Stromal cell of bone marrow (primary cell): ENCODE measurements around the gene NOL4L.
"Not testable (repeated sequence)": the region's sequence is repeated elsewhere in the genome, so short reads cannot be mapped to it uniquely, and the experiment has no call there.

Experiments used
- DNase-seq: peaks from one replicate; pipeline ENCODE4 v3.0.0-alpha.2; 2012; ENCODE audit warnings: low read depth

Gene NOL4L

GRCh38 chr20:32421290-32421689 is 163.8 kb downstream of the NOL4L start:
- DNase-seq = no peak

GRCh38 chr20:32418376-32418775 is 166.8 kb downstream of the NOL4L start:
- no peak for DNase-seq

- DNase-seq = no peak
These were observed 168.9 kb downstream of the NOL4L start for GRCh38 chr20:32416206-32416605.

GRCh38 chr20:32415494-32415893 is 169.6 kb downstream of the NOL4L start:
- no peak for DNase-seq

- no peak for DNase-seq
These were observed 173.0 kb downstream of the NOL4L start for GRCh38 chr20:32411955-32412706.

- not testable (repeated sequence) for DNase-seq
These were observed 177.9 kb downstream of the NOL4L start for GRCh38 chr20:32407131-32407750.

- DNase-seq = no peak
These were observed 178.4 kb downstream of the NOL4L start for GRCh38 chr20:32406701-32407100.

GRCh38 chr20:32404017-32404416 is 181.1 kb downstream of the NOL4L start:
- DNase-seq = no peak

GRCh38 chr20:32400476-32400875 is 184.7 kb downstream of the NOL4L start:
- DNase-seq = no peak

- DNase-seq = no peak
These were observed 187.5 kb downstream of the NOL4L start for GRCh38 chr20:32397567-32398084.

GRCh38 chr20:32396646-32397160 is 188.4 kb downstream of the NOL4L start:
- no peak for DNase-seq

- no peak for DNase-seq
These were observed 190.1 kb downstream of the NOL4L start for GRCh38 chr20:32395066-32395465.
